ENCODE measurements around the gene SLC1A2.
A peak's percentile ranks its signal among the peaks of the same experiment; 100 is the strongest.
"Not testable (repeated sequence)": the region's sequence is repeated elsewhere in the genome, so short reads cannot be mapped to it uniquely, and the experiment has no call there.

The SLC1A2 gene

GRCh38 chr11:35231076-35231860 is 188.1 kb downstream of the SLC1A2 start:
- no peak for DNase-seq

GRCh38 chr11:35230388-35230787 is 189.0 kb downstream of the SLC1A2 start:
- DNase-seq: no peak

- no peak for DNase-seq
Measured at GRCh38 chr11:35228328-35228725, 191.0 kb downstream of the SLC1A2 start.

- peak in 1 of 58 donors; percentile 14 for DNase-seq
Measured at GRCh38 chr11:35227576-35228327, 191.6 kb downstream of the SLC1A2 start.

- DNase-seq: not testable (repeated sequence)
Measured at GRCh38 chr11:35226756-35227155, 192.6 kb downstream of the SLC1A2 start.

- DNase-seq: no peak
Measured at GRCh38 chr11:35225946-35226520, 193.3 kb downstream of the SLC1A2 start.

- DNase-seq: no peak
Measured at GRCh38 chr11:35223991-35224390, 195.4 kb downstream of the SLC1A2 start.

- peak in 9 of 58 donors; percentile 1 to 43 (median 7) for DNase-seq
Measured at GRCh38 chr11:35223371-35223796, 196.0 kb downstream of the SLC1A2 start.

GRCh38 chr11:35218956-35219355 is 200.4 kb downstream of the SLC1A2 start:
- no peak for DNase-seq

GRCh38 chr11:35216962-35217678 is 202.2 kb downstream of the SLC1A2 start:
- no peak for DNase-seq

- DNase-seq: no peak
Measured at GRCh38 chr11:35215945-35216344, 203.4 kb downstream of the SLC1A2 start.

GRCh38 chr11:35214792-35215193 is 204.6 kb downstream of the SLC1A2 start:
- no peak for DNase-seq

- no peak for DNase-seq
Measured at GRCh38 chr11:35214226-35214770, 205.1 kb downstream of the SLC1A2 start.

GRCh38 chr11:35211952-35212351 is 207.4 kb downstream of the SLC1A2 start:
- DNase-seq: no peak

GRCh38 chr11:35210876-35211546 is 208.3 kb downstream of the SLC1A2 start:
- no peak for DNase-seq

GRCh38 chr11:35208795-35209194 is 210.6 kb downstream of the SLC1A2 start:
- DNase-seq: no peak

- no peak for DNase-seq
Measured at GRCh38 chr11:35207471-35208403, 211.6 kb downstream of the SLC1A2 start.

- DNase-seq: no peak
Measured at GRCh38 chr11:35206616-35207015, 212.7 kb downstream of the SLC1A2 start.

GRCh38 chr11:35204614-35205013 is 214.7 kb downstream of the SLC1A2 start:
- no peak for DNase-seq

Measured in anterior cingulate cortex (tissue), 58 donors.